HFF-Myc (cell line): ENCODE measurements around the gene LRRC45.
A peak's percentile ranks its signal among the peaks of the same experiment; 100 is the strongest.

Experiments
- DNase-seq: peaks from one replicate; pipeline ENCODE4 v3.0.0-alpha.2; 2011; ENCODE audit warnings: low read depth; ENCODE audit errors: extremely low read depth
- H3K4me3 ChIP-seq: replicated peaks from 2 replicates; pipeline ENCODE4 v1.5.1; 2011; ENCODE audit warnings: low read depth, mild to moderate bottlenecking, control low read depth, low read length
- TF ChIP-seq, protein P1 (sequence below): IDR thresholded peaks from 2 replicates; pipeline ENCODE4 v1.5.1; 2012; ENCODE audit warnings: mild to moderate bottlenecking, low read depth, low read length, control low read depth; ENCODE audit errors: missing control alignments

LRRC45 gene

DNA sequence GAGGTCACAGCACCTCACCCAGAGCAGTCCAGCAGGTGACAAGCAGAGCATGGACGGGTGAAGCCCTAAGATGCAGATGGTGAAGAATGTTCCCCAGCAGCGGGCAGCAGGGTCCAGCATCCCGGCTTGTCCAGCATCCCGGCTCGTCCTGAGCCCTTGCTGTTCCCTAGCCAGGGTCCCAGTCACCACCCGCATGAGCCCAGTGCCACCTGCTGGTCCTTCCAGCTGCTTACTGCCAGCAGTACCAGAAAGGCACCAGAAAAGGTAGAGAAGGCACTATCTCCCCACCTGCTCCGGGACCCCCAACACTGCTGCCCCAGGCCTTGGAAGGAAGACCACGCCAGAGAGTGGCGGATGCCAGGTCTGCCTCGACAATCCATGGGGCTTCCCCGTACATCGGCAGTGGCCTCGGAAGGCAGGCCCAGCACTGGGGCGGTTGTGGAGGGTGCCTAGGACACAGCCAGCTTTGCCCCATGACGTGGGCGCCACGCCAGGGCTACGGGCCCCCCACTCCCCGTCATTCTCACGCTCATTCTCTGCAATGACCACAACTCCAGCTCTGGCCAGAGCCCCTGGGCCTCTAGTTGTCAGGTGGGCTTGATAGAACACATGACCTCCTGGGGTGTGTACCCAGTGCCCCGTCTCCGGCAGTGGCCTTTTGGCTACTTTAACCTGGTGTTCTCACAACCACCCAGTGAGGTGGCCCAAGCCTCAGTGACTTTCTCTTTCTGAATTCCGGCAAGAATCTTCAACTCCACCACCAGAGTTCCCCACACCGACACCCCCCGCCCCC, 1.8 kb upstream of the LRRC45 start:
- DNase-seq = no peak
- TF ChIP-seq, protein P1, sequence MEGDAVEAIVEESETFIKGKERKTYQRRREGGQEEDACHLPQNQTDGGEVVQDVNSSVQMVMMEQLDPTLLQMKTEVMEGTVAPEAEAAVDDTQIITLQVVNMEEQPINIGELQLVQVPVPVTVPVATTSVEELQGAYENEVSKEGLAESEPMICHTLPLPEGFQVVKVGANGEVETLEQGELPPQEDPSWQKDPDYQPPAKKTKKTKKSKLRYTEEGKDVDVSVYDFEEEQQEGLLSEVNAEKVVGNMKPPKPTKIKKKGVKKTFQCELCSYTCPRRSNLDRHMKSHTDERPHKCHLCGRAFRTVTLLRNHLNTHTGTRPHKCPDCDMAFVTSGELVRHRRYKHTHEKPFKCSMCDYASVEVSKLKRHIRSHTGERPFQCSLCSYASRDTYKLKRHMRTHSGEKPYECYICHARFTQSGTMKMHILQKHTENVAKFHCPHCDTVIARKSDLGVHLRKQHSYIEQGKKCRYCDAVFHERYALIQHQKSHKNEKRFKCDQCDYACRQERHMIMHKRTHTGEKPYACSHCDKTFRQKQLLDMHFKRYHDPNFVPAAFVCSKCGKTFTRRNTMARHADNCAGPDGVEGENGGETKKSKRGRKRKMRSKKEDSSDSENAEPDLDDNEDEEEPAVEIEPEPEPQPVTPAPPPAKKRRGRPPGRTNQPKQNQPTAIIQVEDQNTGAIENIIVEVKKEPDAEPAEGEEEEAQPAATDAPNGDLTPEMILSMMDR = peak; percentile 70

DNA sequence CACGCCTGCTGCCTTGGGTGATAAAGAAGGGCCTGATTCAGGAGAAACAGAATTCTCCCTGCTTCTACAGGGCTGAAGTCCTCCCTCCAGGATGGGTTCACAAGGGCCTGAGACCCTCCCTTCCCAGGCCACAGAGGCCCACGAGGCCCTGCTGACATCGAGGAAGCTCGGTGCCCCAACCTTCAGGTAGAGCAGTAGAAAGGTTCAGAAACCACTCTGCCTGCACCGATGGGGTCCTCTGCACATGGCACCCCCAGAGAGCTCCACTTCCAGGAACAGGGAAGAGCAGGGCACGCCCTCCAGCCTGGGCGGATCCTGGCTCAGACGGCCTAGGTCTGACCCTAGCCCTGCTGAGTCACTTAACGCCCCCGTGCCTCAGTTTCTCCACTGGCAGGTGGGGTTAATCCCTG, 1.2 kb upstream of the LRRC45 start:
- H3K4me3 ChIP-seq = peak overlapping the region; percentile 89
- TF ChIP-seq, protein P1 = no peak
- no peak for DNase-seq

More for the DNA sequence above, 1.8 kb upstream of the LRRC45 start:
- H3K4me3 ChIP-seq = peak overlapping the region; percentile 89

DNA sequence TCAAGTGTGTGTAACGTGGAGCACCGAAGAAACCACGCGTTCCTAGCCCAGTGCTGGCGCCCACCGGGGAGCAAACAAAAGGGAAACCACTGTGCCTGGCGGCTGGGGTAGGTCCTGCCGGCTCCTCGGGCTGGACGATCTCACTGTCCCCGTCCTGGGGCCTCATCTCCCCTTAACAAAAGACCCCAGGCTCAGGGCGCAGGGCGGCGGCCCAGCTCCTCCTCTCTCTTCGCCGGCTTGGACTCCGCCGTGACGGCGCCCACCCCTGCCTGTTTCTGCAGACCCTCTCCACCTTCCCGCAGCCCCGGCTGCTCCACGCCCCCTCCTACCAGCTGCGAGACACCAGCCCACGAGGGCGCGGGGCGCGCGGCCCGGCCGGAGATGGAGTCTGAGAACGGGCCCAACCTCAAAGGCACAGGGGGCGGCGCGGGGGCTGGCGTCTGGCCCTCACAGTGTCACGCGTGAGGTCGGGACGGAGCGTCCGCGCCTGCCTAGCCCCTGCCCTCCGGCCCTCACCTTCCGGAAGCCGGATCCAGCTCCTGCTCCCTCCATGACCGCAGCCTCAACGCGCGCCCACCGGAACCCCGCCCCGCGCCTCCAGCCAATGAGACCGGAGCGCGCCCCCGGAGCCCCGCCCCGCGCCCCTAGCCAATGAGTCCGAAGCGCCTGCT, 660 bp upstream of the LRRC45 start, which contains the start of gene CENPX:
Gene CENPX, minus strand, starts transcription at position 569 of the 671 bp plus-strand sequence. Its CDS starts 17 bp downstream, at position 552.
- peak within 1 kb of the TSS; percentile 89 for H3K4me3 ChIP-seq
- TF ChIP-seq, protein P1 = no peak
- DNase-seq = no peak

DNA sequence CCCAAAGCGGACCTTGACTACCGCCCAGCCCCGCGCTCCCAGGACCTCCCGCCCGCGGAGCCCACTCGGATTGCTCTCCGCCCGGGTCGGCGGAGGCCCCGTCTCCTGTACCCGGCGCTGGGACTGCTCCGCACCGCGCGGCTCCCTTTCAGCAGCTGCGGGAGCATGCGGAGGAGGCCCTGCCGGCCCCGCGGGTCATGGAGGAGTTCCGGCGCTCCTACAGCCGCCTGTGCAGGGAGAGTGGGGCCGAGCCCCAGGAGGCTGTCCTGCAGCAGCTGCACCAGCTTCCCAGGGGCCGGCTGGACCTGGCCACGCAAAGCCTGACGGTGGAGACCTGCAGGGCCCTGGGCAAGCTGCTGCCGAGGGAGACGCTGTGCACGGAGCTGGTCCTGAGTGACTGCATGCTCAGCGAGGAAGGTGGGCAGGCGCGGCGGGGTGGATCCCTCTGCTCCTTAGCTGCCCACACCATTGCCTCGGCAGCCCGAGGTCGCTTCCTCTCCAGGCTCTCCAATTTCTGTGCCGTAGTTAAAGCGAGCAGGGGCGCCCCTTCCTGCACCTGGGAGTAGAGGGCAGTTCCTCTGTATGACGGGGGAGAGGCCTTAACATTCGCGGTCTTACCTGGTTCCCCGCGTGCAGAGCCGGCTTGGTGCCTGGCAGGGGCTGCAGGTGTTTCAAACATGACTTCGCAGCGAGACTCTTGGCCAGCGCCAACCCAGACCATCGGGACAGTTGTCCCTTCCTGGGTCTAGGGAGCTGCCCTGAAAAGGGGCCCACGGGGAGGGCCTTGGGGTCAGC, 539 bp downstream of the LRRC45 start:
- peak overlapping the region; percentile 69 for H3K4me3 ChIP-seq
- TF ChIP-seq, protein P1 = no peak
- no peak for DNase-seq

DNA sequence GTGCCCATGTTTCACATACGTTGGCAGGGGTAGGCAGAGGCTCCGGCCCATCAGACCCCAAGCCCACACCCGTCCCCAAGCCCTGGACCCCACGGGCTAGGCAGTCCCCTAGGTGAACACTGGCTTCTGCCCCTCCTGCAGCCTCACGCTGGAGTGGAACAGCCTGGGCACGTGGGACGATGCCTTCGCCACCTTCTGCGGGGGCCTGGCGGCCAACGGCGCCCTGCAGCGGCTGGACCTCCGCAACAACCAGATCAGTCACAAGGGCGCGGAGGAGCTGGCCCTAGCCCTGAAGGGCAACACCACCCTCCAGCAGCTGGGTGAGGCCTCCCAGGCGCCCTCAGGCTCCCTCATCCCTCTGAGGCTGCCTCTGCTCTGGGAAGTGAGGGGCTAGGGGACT, 1.8 kb downstream of the LRRC45 start:
- no peak overlapping the region for H3K4me3 ChIP-seq
- no peak for DNase-seq
- TF ChIP-seq, protein P1 = no peak

DNA sequence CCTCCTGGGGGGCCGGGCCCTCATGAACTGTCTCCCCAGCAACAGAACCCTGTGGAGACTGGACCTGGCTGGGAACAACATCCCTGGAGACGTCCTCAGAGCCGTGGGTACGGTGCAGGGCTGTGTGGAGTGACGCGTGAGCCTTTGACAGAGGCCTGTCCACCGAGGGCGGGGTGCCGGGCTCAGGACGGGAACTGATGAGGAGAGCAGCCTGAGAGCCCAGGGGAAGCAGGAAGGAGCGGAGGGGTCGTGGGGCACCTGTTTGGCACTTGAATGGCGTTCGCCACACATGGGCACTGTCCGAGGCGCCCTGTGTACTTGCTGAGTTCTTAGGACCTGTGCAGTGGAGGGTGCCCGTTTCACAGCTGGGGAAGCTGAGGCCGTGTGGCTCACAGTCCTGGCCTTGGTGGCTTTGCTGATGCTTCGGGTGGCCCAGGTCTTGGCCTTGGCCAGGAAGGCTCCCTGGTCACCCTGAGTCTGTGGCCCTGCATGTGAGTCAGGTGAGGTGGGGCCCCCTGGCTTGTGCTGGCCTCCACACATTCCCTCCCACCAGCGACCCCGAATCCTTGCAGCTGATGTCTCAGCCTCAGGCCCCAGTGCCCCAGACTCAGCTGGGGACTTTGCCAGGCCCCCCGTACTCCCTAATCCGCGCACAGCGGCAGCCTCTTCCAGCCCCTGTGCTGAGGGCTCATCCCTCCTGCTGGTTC, 2.4 kb downstream of the LRRC45 start:
- TF ChIP-seq, protein P1 = no peak
- H3K4me3 ChIP-seq = no peak overlapping the region
- DNase-seq = no peak
